H7 (cell line): ENCODE data around the gene SLC9A9. TPM values are rescaled to one million over a fixed set of nuclear protein-coding genes. Genes with fewer than 3 reads are reported as not detected.

ENCODE experiments used
- DNase-seq: peaks from one replicate; pipeline ENCODE4 v3.0.0; 2012
- H3K27me3 ChIP-seq: 2 replicates; pipeline ENCODE4 v1.6.0; 2011; ENCODE audit warnings: mild to moderate bottlenecking, low read length; ENCODE audit not compliant: control insufficient read depth, insufficient read depth
- H3K36me3 ChIP-seq: replicated peaks from 2 replicates; pipeline ENCODE4 v1.5.1; 2011; ENCODE audit warnings: low read length; ENCODE audit not compliant: control insufficient read depth, insufficient read depth
- H3K4me3 ChIP-seq: 2 replicates; pipeline ENCODE4 v1.5.1; 2011; ENCODE audit warnings: low read depth, mild to moderate bottlenecking, control low read depth, low read length, moderate library complexity; ENCODE audit not compliant: insufficient read depth
- total RNA-seq: library from RNA; depleted of rRNA; stranded (reverse); fragments of >200 nt; shearing (Covaris generic); gene quantifications from 2 replicates; pipeline ENCODE4 v1.2.3, GENCODE V29; 2014

Gene SLC9A9
- total RNA-seq, 1 experiment from 2014 or later: 4.1 TPM

DNA sequence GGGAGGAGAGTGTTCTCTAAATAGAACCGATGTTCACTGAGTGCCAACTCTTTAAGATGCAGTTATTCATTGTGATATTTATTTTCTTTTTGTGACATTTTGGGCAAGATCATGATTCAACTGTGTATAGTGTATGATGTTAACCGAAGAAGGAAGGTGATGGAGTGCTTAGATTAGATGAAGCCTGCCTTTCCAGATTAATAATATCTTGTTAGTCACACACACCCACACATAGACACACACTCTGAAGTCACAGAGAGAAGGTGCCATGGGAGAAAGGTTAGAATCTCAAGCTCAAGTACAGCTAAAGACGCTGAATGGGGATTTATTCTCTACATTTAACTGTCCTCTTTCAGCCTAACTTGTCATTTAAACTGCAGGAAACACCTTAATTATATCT lies 77.0 kb downstream of the SLC9A9 start:
- Histone ChIP-seq H3K27me3 (no peaks in the 10 kb centered on the region), H3K36me3 (no peaks in the 10 kb centered on the region), H3K4me3 (no peak overlapping the region)
- no peak for DNase-seq

DNA sequence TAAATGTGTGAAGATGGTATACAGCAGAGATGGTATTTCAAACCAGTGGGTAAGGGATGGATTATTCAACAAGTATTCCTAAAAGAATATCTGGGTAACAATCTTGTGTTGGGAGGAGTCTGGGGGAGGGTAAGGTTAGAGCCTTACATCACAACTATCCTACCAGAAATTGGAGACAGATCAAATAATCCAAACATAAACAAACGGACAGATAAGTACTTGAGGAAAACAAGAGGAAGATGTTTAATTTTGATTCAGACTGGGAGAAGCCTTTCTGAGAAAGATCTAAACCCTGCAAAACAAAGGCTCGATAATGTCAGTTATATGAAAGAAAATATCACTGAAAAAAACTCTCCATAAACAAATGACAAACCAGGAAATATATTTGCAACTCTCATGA lies 77.9 kb downstream of the SLC9A9 start:
- H3K27me3 ChIP-seq: no peaks in the 10 kb centered on the region

GRCh38 chr3:143769616-143770015 lies 78.7 kb downstream of the SLC9A9 start:
- DNase-seq: no peak
- Histone ChIP-seq H3K27me3 (no peaks in the 10 kb centered on the region), H3K4me3 (no peak overlapping the region), H3K36me3 (no peaks in the 10 kb centered on the region)

More for the DNA sequence above, 77.9 kb downstream of the SLC9A9 start:
- Histone ChIP-seq H3K4me3 (no peak overlapping the region), H3K36me3 (no peaks in the 10 kb centered on the region)
- DNase-seq: no peak

- no peaks in the 10 kb centered on the region for H3K27me3 ChIP-seq
- H3K4me3 ChIP-seq: no peak overlapping the region
- DNase-seq: no peak
- H3K36me3 ChIP-seq: no peaks in the 10 kb centered on the region
Measured at GRCh38 chr3:143764840-143765239, 83.4 kb downstream of the SLC9A9 start.

GRCh38 chr3:143763564-143764162 lies 84.6 kb downstream of the SLC9A9 start:
- Histone ChIP-seq H3K36me3 (no peaks in the 10 kb centered on the region), H3K4me3 (no peak overlapping the region), H3K27me3 (no peaks in the 10 kb centered on the region)
- DNase-seq: no peak

DNA sequence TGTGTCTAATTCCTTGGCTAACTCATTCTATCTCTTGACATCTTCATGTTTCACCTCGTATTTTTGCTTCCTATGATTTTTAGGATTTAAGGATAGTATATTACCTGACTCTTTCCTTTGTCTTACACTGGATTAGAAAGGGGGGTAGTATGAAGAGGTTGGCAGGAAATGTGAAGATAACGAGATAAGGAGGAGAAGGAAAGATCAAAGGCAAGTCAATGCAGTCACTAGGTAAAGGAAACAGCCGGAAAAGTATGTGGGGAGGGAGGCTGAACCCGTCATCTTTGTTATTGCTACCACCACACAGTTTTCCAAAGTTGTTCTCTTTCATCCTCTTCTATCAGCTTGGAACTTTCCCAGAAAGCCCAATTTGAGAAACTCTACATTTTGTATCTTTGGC lies 90.6 kb downstream of the SLC9A9 start:
- Histone ChIP-seq H3K27me3 (no peaks in the 10 kb centered on the region), H3K36me3 (no peaks in the 10 kb centered on the region), H3K4me3 (no peak overlapping the region)
- DNase-seq: no peak

DNA sequence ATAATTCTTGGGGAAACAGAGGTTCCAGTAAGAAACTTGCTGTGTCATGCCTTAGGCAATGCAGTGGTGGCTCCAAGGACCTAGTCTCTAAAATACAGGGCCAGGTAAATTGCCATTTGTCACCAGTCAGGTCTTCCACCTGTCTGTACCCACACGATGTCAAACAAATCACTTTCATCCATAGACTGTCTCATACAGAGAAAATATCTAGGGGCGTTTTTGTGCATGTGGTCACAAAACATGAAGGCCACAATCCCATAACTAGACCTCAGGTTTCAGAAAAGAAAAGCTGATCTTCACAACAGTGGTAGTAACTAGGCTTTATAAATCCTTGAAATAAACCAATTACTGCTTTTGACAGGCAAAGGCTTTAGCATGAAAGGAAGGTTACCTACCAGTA lies 92.3 kb downstream of the SLC9A9 start:
- DNase-seq: no peak
- no peak overlapping the region for H3K4me3 ChIP-seq
- no peaks in the 10 kb centered on the region for H3K36me3 ChIP-seq
- no peaks in the 10 kb centered on the region for H3K27me3 ChIP-seq

DNA sequence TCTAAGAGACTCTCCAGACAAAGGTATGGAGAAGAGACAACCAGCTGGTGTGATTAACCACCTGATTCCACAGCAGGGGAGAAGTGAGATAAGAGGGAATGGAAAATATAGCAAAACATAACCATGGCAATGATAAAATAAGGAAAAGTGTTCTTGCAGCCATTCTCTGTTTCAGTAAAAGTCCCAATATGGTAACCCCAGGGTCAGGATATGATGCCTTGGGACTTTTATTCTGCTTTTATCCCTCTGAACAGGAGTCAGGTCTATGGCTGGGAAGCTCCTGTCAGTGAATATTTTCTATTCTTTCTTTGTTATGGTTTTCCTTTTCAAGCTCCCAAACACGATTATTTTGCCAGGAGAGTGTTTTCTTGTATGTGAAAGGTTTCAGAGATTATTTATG lies 94.2 kb downstream of the SLC9A9 start:
- no peak for DNase-seq
- Histone ChIP-seq H3K27me3 (no peaks in the 10 kb centered on the region), H3K4me3 (no peak overlapping the region), H3K36me3 (no peaks in the 10 kb centered on the region)

GRCh38 chr3:143753456-143753855 lies 94.8 kb downstream of the SLC9A9 start:
- Histone ChIP-seq H3K36me3 (no peaks in the 10 kb centered on the region), H3K27me3 (no peaks in the 10 kb centered on the region)

GRCh38 chr3:143753006-143753405 lies 95.3 kb downstream of the SLC9A9 start:
- no peaks in the 10 kb centered on the region for H3K36me3 ChIP-seq
- H3K27me3 ChIP-seq: no peaks in the 10 kb centered on the region
- DNase-seq: no peak
- no peak overlapping the region for H3K4me3 ChIP-seq

More at GRCh38 chr3:143753456-143753855, 94.8 kb downstream of the SLC9A9 start:
- no peak for DNase-seq
- H3K4me3 ChIP-seq: no peak overlapping the region

DNA sequence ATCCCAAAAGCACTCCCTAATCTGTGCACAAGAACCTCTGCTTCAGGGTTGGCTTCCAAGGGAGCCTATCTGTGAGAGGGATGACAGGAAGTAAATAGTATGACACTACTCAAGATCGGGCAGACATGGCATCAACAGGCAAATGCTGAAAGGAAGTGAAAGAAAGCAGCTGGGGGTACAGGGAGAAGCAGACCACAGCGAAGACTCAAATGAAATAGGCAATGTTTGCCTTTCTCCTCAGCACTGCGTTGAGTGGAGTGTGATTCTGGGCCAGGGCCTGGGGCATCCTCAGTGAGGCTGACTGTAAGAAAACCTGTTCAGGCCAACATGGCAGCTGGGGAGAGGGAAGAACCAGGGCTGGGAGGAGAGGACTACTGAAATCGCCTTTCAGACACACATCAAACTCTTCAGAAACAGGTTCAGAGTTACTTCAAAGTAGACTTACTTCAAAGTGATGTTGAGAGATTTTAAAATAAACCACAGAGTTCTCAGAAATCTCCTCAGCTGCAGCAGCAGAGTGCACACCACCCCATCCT lies 96.6 kb downstream of the SLC9A9 start:
- DNase-seq: no peak
- H3K36me3 ChIP-seq: no peaks in the 10 kb centered on the region
- no peak overlapping the region for H3K4me3 ChIP-seq
- H3K27me3 ChIP-seq: no peaks in the 10 kb centered on the region

DNA sequence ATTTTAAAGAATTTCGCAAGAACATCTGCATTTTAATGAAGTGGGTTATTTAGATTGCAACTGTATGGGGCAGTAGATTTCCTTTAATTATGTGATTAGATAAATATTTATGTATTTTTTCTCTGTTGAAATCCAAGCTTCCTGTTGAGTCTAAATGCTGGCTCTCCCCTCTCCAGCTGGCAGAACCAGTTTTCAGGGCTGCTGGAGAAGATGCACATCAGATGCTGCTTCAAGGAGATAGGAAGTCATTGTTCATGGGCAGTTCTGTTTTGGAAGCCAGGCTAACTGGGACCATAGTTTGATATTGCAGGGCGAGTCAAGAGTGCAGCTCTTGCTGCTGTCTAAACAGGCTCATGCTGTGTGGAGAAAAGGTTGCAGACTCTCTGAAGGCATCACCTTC lies 97.4 kb downstream of the SLC9A9 start:
- no peak for DNase-seq
- H3K36me3 ChIP-seq: no peaks in the 10 kb centered on the region
- no peak overlapping the region for H3K4me3 ChIP-seq
- no peaks in the 10 kb centered on the region for H3K27me3 ChIP-seq

GRCh38 chr3:143749926-143750325 lies 98.3 kb downstream of the SLC9A9 start:
- Histone ChIP-seq H3K4me3 (no peak overlapping the region), H3K27me3 (no peaks in the 10 kb centered on the region), H3K36me3 (no peaks in the 10 kb centered on the region)
- DNase-seq: no peak

DNA sequence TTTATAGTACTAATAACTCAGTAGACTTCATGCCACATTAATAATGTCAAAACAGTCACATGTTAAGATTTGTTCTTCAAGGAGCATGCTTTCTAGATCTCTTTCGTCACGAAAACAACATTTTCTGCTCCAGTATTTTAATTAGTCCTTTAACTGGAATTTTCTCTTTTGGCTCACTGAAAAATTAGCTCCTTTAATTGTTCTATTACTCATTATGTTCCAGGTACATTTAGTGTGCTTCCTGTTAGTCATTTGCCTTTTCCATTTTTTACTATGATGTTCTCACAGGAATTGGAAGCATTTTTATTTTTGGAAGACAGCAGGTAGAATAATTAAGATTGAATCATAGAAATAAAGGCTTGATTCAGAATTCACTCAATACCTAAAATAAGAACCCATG lies 111.2 kb downstream of the SLC9A9 start:
- DNase-seq: no peak
- no peak overlapping the region for H3K4me3 ChIP-seq
- no peaks in the 10 kb centered on the region for H3K27me3 ChIP-seq
- H3K36me3 ChIP-seq: no peaks in the 10 kb centered on the region

- no peaks in the 10 kb centered on the region for H3K27me3 ChIP-seq
- no peak for DNase-seq
- H3K4me3 ChIP-seq: no peak overlapping the region
- H3K36me3 ChIP-seq: no peaks in the 10 kb centered on the region
Measured at GRCh38 chr3:143736205-143736997, 111.9 kb downstream of the SLC9A9 start.
